NCI-H446 treated with DMSO at 0.1 percent for 48 hours (cell line): Measurements from ENCODE around the gene GJD2.

Experiments
- DNase-seq: peaks from one replicate; lab custom pipeline; 2025; lab: John Stamatoyannopoulos, UW

GJD2 gene

DNA sequence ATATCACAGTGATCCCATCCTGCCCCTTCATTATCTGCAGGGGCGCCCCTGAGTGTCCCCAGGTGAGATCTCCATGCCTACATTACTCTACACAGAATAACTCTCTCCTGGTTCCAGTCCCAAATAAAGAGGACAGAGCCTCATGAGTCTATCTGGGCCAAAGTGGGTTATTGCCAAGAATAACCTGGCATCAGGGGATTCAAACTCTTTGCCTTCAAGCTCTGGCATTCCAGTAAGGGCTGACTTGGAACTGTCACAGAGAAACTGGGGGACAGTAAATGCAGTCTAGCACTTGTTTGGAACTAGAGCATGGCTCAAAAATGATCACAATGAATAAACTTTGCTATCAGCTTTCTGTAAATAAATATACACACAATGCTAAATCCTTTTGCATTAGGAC, 30.3 kb downstream of the GJD2 start:
- no peak for DNase-seq

DNA sequence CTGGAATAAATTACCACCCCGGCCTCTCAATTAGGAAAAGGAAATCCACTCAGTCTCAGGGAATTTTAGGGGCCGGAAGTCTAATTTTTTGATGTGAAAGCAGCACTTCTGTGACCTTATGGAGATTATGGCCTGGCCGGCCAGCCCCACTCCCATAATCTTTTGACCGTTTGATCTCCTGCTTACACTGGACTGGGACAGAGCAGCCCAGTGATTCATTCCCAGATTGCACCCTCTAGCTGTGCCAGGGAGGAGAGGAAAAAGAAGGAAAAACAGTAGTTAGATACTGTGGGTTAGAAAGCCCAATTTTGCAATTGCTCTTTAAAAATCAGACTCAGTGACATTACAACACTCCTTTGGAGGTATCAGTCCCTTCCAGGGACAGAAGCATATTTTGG, 32.4 kb downstream of the GJD2 start:
- no peak for DNase-seq

DNA sequence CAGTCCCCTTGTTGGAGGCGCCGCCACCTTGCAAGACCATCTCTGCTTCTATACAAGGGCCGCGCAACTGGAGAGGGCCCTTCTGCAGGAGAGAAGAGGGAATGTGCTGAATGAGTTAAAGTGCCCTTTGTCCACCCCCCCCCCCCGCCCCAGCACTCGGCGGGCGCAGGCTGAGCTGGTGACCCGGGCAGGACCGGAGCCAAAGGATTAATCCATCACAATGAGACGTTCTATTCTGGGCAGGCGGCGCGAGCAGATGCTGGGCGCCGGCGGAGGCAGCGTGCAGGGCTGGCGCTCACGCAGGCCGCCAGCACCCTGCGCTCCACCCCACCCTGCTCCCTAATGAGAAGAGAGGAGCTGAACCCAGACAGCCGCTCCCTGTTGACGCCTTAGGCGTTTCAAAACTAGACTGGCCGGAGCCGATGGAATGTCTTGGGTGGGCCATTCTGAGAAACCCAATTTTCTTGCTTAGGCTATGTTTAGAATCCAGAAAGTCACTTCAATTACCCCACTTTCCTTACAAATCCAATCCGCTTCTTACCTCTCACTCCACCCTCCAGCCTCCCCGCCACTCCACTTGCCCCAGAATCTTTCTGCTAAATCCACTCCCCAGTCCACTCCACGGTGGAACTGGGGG, 32.9 kb downstream of the GJD2 start:
- peak; percentile 40 for DNase-seq

DNA sequence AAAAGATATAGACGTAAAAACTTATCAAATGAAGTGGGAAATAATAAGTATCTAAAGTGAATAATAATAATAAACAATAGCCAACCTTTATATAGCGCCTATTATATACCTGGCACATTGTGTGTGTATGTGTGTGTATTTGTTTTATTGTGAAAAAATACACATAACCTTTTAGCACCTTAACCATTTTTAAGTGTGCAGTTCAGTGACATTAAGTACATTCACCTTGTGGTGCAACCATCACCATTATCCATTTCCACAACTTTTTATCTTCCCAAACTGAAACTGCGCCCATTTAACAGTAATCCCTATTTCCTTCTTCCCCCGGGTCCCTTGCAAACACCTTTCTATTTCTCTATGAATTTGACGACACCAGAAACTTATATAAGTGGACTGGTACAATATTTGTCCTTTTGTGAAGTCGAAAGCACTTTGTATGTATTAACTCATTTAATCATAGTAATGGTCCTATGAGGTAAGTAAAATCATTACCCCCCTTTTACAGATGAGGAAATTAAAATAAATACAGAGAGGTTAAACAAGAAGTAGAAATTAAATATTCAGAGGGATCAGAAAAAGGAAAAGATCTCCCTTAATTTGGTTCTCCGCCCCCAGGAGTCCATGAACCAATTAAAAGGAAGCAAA, 33.5 kb downstream of the GJD2 start:
- no peak for DNase-seq

DNA sequence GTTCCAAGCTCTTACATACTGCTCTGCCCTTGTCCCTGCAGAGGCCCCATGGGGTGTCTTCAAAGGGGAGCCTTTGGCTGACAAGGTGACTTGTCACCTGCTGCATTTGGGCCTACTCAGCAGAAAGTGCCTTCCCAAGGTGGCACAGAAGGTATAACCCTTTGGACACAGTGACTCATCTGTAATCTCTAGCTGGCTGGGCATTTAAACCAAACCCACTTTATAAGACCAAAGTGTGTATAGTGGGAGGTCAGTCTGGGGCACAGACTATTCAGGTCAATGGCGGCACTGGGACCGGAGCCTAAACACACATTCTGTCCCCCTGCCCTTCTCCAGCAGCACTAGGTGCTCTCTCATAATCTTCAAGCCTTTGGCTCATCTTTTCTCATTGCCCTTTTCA, 35.1 kb downstream of the GJD2 start:
- no peak for DNase-seq

DNA sequence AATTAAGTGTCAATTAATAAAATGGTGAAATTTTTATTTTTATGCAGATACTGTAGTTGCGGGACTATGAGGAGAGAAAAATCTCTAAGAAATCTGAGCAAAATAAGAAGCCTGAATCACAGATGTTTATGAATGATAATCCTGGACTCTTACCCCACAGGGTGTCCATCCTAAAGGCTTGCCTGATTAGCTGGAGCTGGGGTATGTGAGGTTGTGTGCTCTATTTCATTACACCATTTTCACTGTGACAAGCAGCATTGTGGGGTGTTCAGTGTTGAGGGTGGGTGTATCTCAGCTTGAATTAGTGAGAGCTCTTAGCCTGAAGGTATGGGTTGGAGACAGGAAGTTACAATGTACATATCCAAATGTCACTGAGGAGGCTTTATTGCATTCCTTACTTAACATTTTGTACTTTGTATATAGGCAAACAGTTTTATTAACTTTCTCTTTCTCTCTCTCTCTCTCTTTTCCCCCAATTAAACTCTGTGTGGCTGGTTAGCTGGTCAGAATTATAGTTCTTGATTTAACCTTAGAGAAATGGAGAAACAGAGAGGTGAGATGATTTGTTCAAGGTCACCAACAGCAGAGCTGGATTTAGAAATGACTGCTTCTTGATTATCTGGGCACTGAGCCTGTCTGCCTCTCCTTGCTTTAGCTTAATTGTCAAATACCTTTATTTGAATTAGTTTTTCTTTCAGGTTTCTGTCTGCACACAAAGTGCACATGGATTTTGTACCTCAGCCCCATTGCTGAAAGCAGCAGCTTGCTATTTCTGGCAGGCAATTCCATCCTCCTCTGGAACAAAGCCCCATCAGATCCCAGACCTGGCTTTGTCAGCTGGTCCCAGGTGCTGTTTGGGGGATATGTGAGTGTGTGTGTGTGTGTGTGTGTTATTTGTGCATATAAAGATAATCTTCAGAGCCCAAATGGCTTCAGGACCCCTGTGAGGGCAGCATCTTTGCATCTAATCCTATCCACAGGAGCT, 35.8 kb downstream of the GJD2 start:
- DNase-seq: no peak

DNA sequence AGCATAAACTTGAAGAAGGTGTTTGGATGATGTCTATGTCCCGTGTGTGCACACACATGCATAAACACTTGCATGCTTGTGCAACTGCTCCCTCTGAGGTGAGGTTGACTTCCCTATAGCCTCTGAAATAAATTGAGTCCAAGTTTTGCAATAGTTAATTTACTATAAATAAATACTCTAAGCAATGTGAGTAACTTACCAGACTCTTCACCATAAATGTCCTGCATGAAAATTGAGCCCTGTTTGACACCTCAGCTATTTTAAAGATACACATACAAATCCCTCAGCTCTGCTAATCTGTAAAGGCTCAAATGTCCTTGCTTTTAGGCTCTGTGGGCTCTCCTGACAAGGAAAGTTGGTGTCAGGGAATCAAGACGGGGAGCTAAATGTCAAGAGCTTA, 37.1 kb downstream of the GJD2 start:
- DNase-seq: no peak

DNA sequence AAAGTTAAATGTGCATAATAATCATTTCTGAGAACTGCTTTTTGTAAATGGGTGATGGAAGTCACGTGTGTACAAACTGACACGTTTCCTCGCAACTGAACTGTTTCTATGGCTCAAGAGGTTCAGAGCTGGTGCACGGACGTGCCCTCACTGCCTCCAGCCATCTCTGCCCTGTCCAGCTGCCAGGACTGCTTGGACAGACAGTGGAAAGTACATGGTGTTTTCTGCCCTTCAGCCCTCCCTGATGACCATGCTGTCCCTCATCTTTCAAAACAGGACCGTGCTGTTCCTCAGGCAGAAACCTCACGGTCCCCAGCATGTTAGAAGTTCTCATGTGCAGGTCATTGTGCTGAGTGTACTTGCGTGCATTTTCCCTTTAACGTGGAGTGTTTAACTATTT, 38.7 kb downstream of the GJD2 start:
- no peak for DNase-seq

DNA sequence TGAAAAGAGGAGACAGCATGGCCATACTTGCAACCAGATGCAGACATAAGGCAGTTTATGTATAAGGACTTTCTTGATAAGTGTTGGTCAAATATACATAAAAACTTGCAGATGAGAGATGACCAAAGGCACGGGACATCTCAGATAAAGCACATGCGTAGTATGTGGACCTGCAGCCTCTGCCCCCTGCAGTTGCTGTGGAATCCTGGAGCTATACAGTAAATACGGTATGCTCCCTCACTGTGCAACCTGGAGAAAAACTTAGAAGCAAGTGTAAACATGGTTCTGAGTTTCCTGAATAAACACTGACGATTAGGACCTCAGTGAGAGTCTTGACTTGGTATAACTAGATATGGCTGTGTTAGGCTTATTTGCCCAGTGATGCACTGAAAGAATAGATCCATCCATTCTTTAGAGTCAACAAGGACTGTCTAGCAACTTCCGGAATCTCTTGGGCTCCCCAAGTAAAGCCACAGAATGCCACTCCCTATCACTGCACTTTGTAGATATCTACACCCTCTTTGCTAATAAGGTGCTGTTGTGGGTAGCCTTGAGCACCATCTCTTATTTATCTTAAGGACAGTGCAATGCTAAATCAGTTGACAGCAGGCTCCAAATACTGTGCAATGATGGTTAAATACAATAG, 40.2 kb downstream of the GJD2 start:
- no peak for DNase-seq

DNA sequence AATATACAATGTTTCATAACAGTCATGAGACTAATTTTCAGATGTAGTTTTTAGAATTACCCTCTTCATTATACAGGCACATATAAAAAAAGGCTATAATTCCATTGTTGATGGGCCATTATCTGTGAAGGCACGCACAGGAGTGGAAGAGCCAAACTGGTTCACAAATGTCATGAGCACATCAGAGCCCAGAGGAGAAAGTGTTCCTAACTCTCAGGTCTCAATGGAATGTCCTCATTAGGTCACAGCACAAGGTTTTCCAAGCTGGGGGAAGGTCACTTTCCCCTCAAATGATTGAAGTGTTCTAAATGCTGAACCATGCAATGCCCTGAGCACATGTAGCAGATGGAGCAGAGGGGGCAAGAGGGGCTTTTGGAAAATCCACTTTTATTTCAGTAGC, 41.2 kb downstream of the GJD2 start:
- DNase-seq: no peak

DNA sequence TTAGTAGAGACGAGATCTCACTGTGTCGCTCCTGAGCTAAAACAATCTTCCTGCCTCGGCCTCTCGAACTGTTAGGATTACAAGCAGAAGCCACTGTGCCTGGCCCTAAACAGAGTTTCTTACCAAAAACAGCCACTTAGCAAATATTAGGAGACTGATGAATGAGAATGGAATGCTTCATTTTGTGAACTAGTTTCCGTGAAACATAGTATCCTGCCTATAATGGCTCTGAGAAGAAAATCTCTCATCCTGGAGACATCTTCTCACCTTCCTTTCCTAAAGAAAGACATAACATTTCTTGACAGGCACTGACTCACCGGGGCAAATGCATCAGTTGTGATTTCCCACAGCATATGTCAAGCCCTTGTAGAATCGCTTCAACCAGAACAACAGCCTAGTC, 44.9 kb downstream of the GJD2 start:
- DNase-seq: no peak

DNA sequence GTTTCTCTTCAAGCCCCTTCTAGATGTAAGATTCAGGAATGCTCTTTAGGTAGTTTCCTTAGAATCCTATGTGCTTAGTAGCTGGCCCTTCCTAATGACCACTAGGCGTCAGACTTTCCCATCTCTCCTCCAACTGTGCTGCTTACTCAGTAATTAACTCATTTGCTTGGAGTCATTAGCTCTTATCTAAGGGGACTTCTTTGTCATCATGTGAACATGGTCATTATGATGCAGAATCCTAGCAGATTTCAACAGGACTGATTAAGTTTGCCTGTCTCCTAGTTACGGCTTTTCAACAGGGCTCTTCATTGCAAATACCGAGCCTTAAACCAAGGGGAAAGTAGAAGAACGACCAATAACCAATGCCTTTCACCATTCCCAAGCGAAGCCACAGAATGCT, 46.4 kb downstream of the GJD2 start:
- DNase-seq: peak; percentile 9

DNA sequence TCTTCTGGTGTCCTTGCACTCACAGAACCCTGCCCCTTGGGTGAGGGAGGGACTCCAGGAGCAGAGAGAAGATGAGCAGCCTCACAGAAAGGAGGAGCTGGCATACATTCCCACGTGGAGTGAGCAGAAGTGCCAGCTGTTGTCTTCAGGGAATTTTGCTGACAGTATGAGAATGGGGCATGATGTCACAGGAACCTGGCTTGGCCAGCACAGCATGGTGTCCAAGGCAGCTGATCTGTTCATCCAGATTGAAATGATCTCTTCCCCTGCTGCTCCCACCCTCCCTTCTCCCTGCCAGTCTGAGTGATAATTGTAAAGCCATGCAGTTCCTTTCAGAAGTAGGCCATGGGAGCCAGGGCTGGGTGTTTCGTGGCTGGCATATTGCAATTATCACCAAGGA, 53.3 kb downstream of the GJD2 start:
- no peak for DNase-seq
